ENCODE measurements around the gene MSTN. TPM values are rescaled to one million over a fixed set of nuclear protein-coding genes. Genes with fewer than 3 reads are reported as not detected.

The MSTN gene
- total RNA-seq, 1 experiment from 2014 or later: not detected

DNA sequence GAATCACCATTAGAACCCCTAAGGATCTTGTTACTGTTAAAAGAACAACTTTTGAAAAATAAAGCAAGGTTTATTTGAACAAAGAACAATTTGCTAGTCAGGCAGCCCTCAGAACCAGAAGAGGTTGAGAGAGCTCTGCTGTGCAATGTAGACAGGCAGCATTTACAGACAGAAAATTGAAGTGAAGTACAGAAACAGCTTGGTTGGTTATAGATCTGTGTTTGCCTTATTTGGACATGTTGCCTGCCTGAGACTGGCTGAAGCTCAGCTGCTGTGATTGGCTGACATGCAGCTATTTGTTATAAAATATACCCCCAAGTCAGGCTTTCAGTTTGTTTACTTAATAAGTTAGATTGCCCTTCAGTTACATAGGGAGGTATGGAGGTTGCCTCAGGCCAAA is 12.5 kb downstream of the MSTN start:
- H3K27me3 ChIP-seq (ENCODE audit: insufficient read depth, low read depth): no peaks in the 10 kb centered on the region
- no peak overlapping the region for H3K4me2 ChIP-seq
- intact Hi-C loops (cut with micrococcal nuclease; ENCODE audit: unreplicated experiment): no loop called here
- H3K36me3 ChIP-seq (ENCODE audit: low read depth): no peaks in the 10 kb centered on the region
- H3K79me2 ChIP-seq (ENCODE audit: low read depth): no peaks in the 10 kb centered on the region
- H2AFZ ChIP-seq: no peak overlapping the region
- H3K4me1 ChIP-seq (replicated peaks; ENCODE audit: insufficient read depth): no peaks in the 10 kb centered on the region
- H4K20me1 ChIP-seq (ENCODE audit: insufficient read depth): no peaks in the 10 kb centered on the region
- ChIA-PET POLR2A (ENCODE audit: unreplicated experiment) (interaction anchor here (0.6 kb wide), 1 partner anchor 391 kb away, joined by 3 read pairs; no protein-coding TSS in a partner anchor), CTCF (no interaction called here)
- no peaks in the 10 kb centered on the region for H3F3A ChIP-seq (ENCODE audit: insufficient read depth, low read depth)
- no peaks in the 10 kb centered on the region for H3K9me3 ChIP-seq (ENCODE audit: insufficient read depth, low read depth)
- H3K27ac ChIP-seq: no peak overlapping the region
- DNase-seq: no peak
- TF ChIP-seq, protein P1, sequence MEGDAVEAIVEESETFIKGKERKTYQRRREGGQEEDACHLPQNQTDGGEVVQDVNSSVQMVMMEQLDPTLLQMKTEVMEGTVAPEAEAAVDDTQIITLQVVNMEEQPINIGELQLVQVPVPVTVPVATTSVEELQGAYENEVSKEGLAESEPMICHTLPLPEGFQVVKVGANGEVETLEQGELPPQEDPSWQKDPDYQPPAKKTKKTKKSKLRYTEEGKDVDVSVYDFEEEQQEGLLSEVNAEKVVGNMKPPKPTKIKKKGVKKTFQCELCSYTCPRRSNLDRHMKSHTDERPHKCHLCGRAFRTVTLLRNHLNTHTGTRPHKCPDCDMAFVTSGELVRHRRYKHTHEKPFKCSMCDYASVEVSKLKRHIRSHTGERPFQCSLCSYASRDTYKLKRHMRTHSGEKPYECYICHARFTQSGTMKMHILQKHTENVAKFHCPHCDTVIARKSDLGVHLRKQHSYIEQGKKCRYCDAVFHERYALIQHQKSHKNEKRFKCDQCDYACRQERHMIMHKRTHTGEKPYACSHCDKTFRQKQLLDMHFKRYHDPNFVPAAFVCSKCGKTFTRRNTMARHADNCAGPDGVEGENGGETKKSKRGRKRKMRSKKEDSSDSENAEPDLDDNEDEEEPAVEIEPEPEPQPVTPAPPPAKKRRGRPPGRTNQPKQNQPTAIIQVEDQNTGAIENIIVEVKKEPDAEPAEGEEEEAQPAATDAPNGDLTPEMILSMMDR (conservative IDR thresholded peaks at IDR 0.05): no peak
- no peak for TF ChIP-seq EZH2 (IDR thresholded peaks at IDR 0.05; ENCODE audit: low read depth)
- no TSS peak for BruUV-seq (replicated peaks)
- no peak overlapping the region for H3K4me3 ChIP-seq
- H3K9me2 ChIP-seq (ENCODE audit: insufficient read depth): no peaks in the 10 kb centered on the region

- no peaks in the 10 kb centered on the region for H3K4me1 ChIP-seq (replicated peaks; ENCODE audit: insufficient read depth)
- H3K4me2 ChIP-seq: no peak overlapping the region
- no peaks in the 10 kb centered on the region for H3K27me3 ChIP-seq (ENCODE audit: insufficient read depth, low read depth)
- DNase-seq: no peak
- ChIA-PET CTCF (no interaction called here), POLR2A (ENCODE audit: unreplicated experiment) (no interaction called here)
- H2AFZ ChIP-seq: no peak overlapping the region
- no peaks in the 10 kb centered on the region for H3K79me2 ChIP-seq (ENCODE audit: low read depth)
- H3F3A ChIP-seq (ENCODE audit: insufficient read depth, low read depth): no peaks in the 10 kb centered on the region
- no peaks in the 10 kb centered on the region for H3K36me3 ChIP-seq (ENCODE audit: low read depth)
- no peak overlapping the region for H3K27ac ChIP-seq
- no peak overlapping the region for H3K4me3 ChIP-seq
- no peaks in the 10 kb centered on the region for H4K20me1 ChIP-seq (ENCODE audit: insufficient read depth)
- TF ChIP-seq EZH2 (IDR thresholded peaks at IDR 0.05; ENCODE audit: low read depth): no peak
- TF ChIP-seq, protein P1 (conservative IDR thresholded peaks at IDR 0.05): no peak
- H3K9me3 ChIP-seq (ENCODE audit: insufficient read depth, low read depth): no peaks in the 10 kb centered on the region
- intact Hi-C loops (cut with micrococcal nuclease; ENCODE audit: unreplicated experiment): no loop called here
- H3K9me2 ChIP-seq (ENCODE audit: insufficient read depth): no peaks in the 10 kb centered on the region
- no TSS peak for BruUV-seq (replicated peaks)
These were observed 17.7 kb downstream of the MSTN start for GRCh38 chr2:190044866-190045265.

GRCh38 chr2:190043441-190043840 is 19.1 kb downstream of the MSTN start:
- Histone ChIP-seq H3K9me2 (ENCODE audit: insufficient read depth) (no peaks in the 10 kb centered on the region), H3K4me1 (replicated peaks; ENCODE audit: insufficient read depth) (no peaks in the 10 kb centered on the region), H3K9me3 (ENCODE audit: insufficient read depth, low read depth) (no peaks in the 10 kb centered on the region), H3K27me3 (ENCODE audit: insufficient read depth, low read depth) (no peaks in the 10 kb centered on the region), H2AFZ (no peak overlapping the region), H3K27ac (no peak overlapping the region), H3K4me3 (no peak overlapping the region), H3K79me2 (ENCODE audit: low read depth) (no peaks in the 10 kb centered on the region), H3K36me3 (ENCODE audit: low read depth) (no peaks in the 10 kb centered on the region), H4K20me1 (ENCODE audit: insufficient read depth) (no peaks in the 10 kb centered on the region), H3K4me2 (no peak overlapping the region), H3F3A (ENCODE audit: insufficient read depth, low read depth) (no peaks in the 10 kb centered on the region)
- intact Hi-C loops (cut with micrococcal nuclease; ENCODE audit: unreplicated experiment): no loop called here
- POLR2A ChIA-PET (ENCODE audit: unreplicated experiment): no interaction called here
- no peak for DNase-seq
- no peak for TF ChIP-seq EZH2 (IDR thresholded peaks at IDR 0.05; ENCODE audit: low read depth)
- TF ChIP-seq, protein P1 (conservative IDR thresholded peaks at IDR 0.05): no peak
- BruUV-seq (replicated peaks): no TSS peak
- CTCF ChIA-PET: no interaction called here
